ENCODE data around the gene ST8SIA1.
A peak's percentile ranks its signal among the peaks of the same experiment; 100 is the strongest.
"Not testable (repeated sequence)": the region's sequence is repeated elsewhere in the genome, so short reads cannot be mapped to it uniquely, and the experiment has no call there.

Gene ST8SIA1, protein sequence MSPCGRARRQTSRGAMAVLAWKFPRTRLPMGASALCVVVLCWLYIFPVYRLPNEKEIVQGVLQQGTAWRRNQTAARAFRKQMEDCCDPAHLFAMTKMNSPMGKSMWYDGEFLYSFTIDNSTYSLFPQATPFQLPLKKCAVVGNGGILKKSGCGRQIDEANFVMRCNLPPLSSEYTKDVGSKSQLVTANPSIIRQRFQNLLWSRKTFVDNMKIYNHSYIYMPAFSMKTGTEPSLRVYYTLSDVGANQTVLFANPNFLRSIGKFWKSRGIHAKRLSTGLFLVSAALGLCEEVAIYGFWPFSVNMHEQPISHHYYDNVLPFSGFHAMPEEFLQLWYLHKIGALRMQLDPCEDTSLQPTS

DNA sequence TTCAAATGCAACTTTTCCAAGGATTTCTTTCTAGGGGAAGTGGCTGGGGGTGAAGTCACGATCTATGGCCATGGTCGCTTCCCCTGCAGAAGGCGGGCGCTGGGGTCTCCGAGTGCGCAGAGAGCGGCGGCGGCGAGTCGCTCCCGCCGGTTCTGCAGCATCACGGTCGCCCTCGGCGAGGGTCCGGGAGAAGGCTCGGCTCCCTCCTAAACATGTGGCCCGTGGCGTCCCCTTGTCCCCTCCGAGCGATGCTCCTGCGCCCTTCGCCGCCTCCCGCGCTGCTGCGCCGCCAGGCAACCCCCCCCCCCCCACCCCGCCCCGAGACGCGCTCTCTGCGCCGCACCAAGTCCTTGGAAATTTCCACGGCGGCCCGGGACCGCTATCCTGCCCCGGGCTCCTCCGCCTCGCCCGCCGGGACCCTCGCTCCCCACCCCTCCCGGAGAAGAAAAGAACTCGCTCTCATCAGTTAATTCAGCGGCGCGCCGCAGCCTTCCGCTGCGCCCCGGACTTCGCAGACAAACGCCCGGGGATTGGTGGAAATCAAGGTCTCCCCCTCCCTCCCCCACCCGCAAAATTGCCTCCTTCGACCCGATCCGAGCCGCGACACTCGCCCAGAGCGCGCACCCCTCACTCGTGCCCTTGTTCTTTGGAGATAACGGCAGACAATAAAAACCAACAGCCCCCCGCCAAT is at the start of gene ST8SIA1:
ST8SIA1 (minus strand) TSS at position 298 of the 691 bp plus-strand sequence. CDS start 475 bp downstream, outside the sequence.
- DNase-seq: peak in 37 of 56 donors; percentile 22 to 77 (median 54)

DNA sequence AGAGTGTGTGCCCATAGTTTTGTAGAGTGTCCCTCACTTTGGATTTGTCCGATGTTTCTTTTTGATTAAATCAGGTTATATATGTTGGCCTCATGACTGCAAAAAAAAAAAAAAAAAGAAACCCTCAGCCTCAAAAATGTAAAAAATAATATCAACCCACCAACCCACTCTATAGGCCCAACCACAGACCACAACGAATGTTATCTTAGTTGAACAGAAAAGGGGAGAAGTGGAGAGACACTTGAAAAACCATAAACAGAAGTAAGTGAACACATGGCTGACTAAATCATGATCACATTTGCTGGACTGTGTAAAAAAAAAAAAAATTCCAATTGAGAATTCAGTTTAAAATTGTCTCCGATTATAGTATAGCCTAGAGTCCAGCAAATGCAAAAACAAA is 45.5 kb upstream of the ST8SIA1 start:
- DNase-seq: no peak

DNA sequence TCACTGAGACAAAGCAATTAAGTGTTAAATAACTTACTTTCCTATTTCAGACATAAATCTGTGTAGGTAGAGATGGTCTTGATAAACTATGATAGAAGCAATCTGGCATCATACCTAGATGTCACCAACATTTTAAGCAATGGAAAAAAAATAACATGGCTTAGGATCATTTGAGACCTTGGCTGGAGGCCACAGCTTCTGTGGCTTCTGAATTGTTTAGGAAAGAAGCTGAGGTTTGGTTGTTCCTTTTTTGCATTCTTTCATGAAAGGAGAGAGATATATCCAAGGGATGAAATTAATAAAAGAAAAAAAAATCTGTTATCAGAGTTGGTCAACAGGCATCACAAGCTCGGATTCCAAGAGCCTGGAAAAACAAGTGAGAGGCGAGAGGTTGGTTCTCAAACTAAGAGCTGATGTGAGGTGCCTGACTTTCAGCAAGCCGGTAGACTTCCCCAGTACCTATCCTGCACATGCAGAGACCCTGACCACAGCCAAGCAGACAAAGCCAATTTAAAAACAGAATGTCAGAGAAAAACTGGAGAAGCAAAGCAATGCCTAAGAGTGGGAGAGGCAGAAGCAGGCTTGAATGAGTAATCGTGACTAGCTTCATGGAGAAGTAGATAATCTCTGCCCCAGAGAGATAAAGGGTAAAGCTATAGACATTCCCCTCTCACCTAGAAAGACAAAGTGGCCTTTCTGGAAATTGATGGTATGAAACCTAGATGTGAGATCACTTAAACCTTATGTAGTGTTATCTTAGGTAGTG is 43.4 kb upstream of the ST8SIA1 start:
- no peak for DNase-seq

DNA sequence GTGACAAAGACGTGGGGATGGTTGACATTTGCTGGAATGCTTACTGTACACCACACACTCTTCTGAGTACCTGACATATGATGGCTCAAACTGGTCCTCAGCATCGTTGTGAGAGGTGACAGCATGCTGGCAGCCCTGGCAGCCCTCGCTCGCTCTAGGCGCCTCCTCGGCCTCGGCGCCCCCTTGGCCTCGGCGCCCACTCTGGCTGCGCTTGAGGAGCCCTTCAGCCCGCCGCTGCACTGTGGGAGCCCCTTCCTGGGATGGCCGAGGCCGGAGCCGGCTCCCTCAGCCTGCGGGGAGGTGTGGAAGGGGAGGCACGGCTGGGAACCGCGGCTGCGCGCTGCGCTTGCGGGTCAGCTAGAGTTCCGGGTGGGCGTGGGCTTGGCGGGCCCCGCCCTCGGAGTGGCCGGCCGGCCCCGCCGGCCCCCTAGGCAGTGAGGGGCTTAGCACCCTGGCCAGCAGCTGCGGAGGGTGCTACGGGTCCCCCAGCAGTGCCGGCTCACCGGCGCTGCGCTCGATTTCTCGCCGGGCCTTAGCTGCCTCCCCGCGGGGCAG is 42.2 kb upstream of the ST8SIA1 start:
- DNase-seq: not testable (repeated sequence)

DNA sequence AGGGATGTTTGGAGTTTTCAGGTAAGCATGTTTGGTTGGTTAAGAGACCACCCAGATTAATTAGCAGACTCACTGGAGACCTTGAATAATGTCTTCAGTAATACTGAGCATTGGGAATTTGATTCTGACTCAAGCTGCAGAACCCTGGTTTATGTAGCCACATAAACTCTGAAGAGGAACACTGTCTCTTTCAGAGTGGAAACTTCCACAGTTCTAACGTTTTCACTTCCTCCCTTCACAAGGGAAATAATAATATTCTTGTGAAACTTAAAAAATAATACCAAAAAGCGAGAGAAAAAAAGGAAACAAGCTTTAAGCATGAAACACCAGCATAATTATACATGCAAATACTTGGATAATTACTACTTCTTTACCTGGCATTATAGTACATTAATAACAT is 40.0 kb upstream of the ST8SIA1 start:
- DNase-seq: no peak

DNA sequence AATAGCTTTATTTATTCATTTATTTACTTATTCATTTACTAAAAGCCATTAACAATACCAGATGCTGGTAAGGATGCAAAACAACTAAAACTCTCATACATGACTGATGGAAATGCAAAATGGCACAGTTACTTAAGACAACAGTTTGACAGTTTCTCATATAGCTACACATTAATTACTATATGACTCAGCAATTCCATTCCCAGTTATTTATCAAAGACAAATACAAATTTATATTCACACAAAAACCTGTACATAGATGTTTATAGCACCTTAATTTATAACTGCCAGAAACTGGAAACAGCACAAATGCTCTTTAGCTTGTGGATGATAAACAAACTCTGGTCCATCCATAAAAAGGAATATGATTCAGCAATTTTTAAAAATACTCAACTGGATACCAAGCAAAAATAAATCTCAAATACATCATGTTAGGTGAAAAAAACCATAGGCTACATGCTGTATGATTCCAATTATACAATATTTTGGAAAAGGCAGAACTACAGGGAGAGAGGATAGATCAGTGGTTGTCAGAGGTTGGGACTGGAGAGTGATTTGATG is 37.9 kb upstream of the ST8SIA1 start:
- DNase-seq: no peak

DNA sequence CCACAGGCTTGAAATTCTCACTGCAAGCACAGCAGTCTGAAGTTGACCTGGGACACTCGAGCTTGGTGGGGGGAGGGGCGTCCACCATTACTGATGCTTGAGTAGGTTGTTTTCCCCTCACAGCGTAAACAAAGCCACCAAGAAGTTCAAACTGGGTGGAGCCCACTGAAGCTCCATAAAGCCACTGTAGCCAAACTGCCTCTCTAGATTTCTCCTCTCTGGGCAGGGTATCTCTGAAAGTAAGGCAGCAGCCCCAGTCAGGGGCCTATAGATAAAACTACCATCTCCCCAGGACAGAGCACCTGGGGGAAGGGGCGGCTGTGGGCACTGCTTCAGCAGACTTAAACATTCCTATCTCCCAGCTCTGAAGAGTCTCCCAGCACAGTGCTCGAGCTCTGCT is 31.7 kb upstream of the ST8SIA1 start:
- no peak for DNase-seq

DNA sequence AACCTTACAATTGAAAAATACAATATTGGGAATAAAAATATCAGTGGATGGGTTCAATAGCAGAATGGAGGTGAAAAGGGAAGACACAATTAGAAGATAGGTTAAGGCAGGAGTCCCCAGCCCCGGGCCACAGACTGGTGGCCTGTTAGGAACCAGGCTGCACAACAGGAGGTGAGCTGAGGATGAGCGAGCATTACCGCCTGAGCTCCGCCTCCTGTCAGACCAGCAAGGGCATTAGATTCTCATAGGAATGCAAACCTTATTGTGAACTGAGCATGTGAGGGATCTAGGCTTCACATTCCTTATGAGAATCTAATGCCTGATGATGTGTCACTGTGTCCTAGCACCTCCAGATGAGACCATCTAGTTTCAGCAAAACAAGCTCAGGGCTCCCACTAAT is 27.3 kb upstream of the ST8SIA1 start:
- no peak for DNase-seq

DNA sequence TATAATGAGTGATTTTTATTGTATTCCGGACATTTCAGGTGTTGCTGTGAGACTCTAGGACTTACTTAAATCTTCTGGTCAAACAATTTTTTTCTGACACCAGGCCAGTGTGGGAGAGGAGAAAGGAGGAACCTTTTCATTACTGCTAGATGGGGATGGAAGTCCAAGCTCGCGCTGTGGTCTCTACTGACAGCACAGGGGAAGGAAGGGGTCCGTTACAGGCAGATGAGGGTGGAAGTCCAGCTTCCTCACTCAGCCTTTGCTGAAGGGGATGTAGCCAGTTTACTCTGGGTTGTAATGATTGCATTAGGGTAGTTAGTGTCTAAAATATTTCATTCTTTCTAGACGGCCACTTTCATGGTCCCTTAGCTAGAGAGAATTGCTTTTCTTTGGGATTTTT is 26.3 kb upstream of the ST8SIA1 start:
- DNase-seq: no peak

DNA sequence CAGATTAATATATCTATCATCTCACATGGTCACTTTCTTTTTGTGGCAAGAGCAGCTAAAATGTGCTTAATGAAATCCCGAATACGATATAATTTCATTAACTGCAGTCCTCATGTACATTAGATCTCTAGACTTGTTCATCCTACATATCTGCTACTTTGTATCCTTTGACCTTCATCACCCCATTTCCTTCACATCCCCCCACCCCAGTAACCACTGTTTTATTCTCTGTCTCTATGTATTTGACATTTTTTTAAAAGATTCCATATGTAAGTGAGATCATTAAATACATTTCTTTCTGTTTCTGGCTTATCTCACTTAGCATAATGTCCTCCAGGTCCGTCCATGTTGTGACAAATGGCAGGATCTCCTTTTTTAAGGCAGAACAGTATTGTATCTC is 23.0 kb upstream of the ST8SIA1 start:
- DNase-seq: no peak

DNA sequence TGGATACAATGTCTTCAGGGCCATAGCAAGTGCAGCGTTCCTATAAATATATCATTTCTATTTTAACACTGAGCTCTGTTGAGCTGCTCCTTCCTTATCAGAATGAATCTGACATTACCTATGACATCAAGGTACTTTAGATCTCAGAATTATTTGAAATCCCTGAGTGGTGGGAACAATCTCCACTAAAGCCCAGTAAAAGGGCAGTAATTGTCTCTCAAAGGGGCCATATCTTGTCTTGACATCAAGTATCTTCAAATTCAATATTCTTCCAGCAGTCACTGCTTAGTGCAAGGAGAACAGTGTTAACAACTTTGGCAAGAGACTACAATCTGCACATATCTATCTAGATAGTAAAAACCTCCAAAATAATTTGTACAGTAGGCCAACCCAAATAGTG is 21.7 kb upstream of the ST8SIA1 start:
- DNase-seq: no peak

DNA sequence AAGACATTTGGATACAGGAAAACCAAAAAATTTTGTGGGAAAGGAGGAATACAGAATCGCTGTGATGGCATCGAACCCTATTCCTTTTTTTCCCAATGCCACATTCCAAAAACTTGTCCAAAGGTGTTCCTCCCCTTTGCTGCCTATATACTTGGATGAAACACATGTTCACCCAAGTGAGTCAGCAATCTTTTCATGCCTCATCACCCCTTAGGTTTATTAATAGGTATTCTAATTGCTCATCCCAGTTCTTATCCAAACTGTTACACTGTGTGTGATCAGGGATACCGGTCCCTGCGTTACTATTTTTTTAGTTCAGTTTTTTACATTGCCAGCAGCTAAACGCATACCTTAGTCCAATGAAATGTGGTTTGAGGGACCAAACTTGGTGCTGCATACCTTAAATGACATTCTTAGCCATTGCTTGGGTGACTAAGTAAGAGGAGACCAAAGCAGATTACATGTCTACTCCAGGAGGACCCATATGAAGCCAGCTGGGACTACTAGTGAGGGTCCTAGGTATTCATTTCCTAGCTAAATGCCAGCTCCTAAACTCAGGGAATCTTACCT is 20.6 kb upstream of the ST8SIA1 start:
- DNase-seq: no peak

DNA sequence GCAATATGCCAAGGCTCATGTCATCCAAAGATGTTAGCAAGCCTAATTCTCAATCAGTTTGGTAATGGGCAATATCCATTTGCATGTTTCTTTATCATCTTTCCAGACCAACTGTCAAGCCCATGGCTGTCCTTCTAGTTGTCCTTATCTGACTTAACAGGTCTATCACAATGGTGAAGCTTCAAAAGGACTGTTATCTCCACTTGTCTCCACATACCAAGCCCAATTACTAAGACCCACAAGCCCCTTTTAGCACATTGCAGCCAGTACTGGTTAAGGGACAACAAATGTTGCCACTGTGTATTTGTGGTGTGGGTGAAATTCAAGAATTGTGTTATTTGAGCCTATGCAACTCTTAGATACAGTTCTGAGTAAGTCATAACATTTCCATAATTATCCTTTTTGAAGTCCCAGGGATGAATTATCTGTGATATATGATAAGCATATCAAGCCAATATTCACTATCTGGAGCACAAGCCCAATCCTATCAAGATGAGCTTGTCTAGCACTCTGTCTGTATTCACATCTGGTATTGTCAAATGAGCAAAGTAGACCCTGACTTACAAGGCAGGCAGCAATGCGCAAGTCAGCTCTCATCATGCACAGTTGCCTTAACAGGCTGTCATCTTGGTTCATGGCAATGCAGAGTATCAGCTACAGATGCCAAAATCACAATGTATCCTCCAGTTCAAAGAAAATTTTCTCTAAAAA is 19.3 kb upstream of the ST8SIA1 start:
- no peak for DNase-seq

DNA sequence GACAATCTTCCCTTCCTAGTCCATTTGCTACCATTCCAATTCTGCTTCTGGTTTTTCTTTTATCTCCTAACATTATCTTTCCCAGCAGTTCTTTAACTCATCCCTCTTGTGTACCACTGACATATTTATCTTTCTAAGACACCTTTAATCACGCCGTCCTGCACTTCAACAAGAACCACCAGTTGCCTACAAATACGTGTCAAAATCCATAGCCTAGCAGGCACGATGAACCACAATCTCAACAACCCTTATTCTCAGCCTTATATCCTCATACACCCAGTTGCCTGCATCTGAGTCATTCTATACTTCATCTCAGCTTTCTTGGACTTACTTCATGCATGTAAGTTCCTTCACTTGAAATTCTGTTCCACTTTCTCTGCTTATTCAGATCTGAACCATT is 16.4 kb upstream of the ST8SIA1 start:
- DNase-seq: no peak

DNA sequence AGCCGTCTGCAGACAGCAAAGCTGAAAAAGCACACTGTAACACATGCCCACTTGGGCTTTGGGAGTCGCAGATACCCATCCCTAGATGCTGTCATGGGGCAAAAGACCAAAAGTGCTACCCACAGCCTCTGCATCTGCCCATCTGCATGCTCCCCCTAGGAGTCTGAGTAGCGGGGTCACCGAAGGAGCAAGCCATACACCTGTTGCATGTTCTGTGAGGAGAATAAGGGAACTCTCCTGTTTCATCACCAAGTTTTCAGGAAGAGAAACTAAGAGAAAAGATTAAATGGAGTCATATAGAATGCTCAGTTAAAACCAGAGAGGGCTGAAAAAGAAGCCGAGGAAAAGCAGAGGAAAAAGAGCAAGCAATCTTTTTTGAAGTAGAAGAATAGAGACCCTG is 13.7 kb upstream of the ST8SIA1 start:
- DNase-seq: no peak

DNA sequence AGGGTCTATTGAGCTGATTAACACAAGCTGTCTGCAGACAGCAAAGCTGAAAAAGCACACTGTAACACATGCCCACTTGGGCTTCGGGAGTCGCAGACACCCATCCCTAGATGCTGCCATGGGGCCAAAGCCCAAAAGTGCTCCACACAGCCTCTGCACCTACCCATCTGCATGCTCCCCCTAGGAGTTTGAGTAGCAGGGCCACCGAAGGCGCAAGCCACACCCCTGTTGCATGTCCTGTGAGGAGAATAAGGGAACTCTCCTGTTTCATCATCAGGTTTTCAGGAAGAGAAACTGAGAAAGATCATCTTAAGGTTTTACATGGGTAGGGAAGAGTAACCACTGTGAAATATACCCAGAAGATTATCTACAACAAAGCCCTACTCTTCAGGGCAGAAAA is 5.6 kb upstream of the ST8SIA1 start:
- DNase-seq: no peak

DNA sequence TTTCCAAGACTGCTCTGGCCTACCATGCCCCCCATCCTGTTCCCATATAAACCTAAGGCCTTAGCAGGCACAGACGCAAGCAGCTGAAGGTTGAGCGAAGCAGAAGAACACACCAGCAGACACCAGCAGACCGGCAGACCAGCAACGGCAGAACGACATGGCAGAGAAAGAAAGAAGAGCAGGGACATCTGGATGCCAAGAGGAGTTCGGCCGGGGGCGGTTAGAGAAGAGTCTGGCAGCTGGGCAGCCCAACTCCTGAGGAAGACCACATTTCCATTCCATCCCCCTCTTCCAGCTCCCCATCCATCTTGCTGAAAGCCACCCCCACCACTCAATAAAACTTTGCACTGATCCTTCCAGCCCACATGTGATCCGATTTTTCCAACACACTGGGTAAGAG is 5.2 kb upstream of the ST8SIA1 start:
- no peak for DNase-seq

DNA sequence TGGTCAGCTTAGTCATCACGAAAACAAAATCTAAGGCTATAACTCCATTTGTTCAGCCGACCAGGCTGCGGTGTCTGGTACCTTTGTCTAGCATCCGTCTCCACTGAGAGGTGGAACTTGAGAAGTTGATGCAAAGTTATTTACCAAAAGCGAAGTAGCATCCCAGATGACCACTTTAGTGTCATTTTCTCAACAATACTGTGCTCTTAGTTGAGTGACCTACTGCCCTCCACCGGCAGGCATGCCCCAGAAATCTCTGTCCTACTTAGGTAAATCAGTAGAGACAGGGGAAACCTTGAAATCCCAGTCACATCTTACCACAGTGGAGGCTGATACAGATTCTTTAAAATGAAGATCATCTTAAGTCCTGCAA is 1.3 kb upstream of the ST8SIA1 start:
- DNase-seq: peak in 1 of 56 donors; percentile 50

DNA sequence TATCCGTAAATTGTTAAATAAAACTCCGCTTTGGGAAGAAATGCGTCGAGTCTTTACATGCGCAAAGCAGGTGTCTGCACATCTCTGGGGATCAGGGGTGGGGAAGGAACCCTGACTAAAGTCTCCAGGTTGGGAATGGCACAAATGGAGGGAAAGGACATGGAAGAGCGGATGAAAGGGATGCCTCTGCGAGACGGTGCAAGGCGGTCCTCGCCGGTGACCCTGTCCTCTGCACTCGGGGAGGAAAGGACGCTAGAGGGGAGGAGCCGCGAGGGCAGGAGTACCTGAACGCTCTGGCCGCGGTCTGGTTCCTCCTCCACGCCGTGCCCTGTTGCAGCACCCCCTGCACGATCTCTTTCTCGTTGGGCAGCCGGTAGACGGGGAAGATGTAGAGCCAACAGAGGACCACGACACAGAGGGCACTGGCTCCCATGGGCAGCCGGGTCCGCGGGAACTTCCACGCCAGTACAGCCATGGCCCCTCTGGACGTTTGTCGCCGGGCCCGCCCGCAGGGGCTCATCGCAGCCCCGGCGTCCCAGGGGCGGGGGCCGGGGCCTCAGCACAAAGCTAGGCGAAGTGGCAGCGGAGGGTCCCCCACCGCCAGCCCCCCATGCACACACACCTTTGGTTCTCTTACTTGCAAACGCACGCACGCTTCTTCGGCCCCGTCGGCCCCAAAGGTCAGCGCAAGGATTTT is 646 bp downstream of the ST8SIA1 start:
- peak in 12 of 56 donors; percentile 6 to 40 (median 20) for DNase-seq

DNA sequence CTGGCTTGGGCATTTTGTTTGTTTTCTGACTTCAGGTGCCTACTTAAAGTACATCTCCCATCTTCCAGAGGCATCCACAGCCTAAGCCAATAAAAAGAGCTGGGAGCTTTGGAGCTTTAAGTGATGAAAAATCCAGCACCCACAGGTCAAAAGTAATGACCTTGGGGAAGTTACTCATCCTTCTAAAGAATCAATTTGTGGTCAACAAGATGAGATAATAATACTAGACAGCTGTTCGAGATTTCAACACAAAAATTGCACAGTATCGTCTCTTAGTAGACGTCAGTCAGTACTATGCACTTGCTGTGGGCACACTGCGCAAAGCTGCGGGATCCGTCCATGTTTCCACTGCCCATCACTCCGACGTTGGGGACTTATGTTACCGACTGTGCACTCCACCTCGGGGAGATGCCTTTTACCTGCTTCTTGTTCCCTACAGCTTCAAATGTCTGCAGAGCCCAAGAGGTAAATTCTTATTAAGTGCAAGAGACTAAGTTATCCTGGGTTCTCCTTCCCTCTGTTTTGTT is 1.3 kb downstream of the ST8SIA1 start:
- peak in 2 of 56 donors; percentile 4 to 11 for DNase-seq

Measured in nucleus accumbens (tissue), 56 donors.